ENCODE measurements around the gene CRYL1.

CRYL1 gene

GRCh38 chr13:20566898-20567874, 41.5 kb upstream of the CRYL1 start, which contains the start of gene IFT88 (continued):
- TF ChIP-seq PATZ1 (tag by site-specific recombination; IDR thresholded peaks at IDR 0.05) (peak; percentile 95), ZNF157 (tag by site-specific recombination; IDR thresholded peaks at IDR 0.05) (no peak), ZEB2 (tag by site-specific recombination; IDR thresholded peaks at IDR 0.05) (peak; percentile 91), ZNF24 (tag by site-specific recombination; IDR thresholded peaks at IDR 0.05) (peak; percentile 46; the same call in 1 of the 2 replicates), ZNF555 (tag by site-specific recombination; conservative IDR thresholded peaks at IDR 0.05) (no peak), GLI4 (tag by site-specific recombination; IDR thresholded peaks at IDR 0.05) (0 out of 2 replicates have a peak, but pooled peaks have one; percentile 40), OVOL3 (tag by site-specific recombination; IDR thresholded peaks at IDR 0.05) (peak; percentile 94), KLF9 (tag by site-specific recombination; IDR thresholded peaks at IDR 0.05; ENCODE audit: low read depth) (peak; percentile 83), ZNF280C (tag by site-specific recombination; IDR thresholded peaks at IDR 0.05) (no peak), ZNF324 (tag by site-specific recombination; IDR thresholded peaks at IDR 0.05) (no peak), ZNF341 (tag by site-specific recombination; IDR thresholded peaks at IDR 0.05; ENCODE audit: low read depth) (peak; percentile 45; the same call in 1 of the 2 replicates), ZBTB48 (tag by site-specific recombination; IDR thresholded peaks at IDR 0.05) (peak; percentile 90), ZFP3 (tag by site-specific recombination; IDR thresholded peaks at IDR 0.05; ENCODE audit: low read depth) (no peak), ZNF248 (tag by site-specific recombination; IDR thresholded peaks at IDR 0.05) (no peak), IKZF3 (tag by site-specific recombination; IDR thresholded peaks at IDR 0.05) (peak; percentile 62; the same call in 1 of the 2 replicates), ZNF561 (tag by site-specific recombination; IDR thresholded peaks at IDR 0.05; ENCODE audit: borderline replicate concordance) (peak; percentile 61), PRDM1 (tag by site-specific recombination; IDR thresholded peaks at IDR 0.05) (no peak), ZNF707 (tag by site-specific recombination; IDR thresholded peaks at IDR 0.05) (no peak), ZNF302 (tag by site-specific recombination; IDR thresholded peaks at IDR 0.05; ENCODE audit: low read depth) (no peak), ZNF660 (tag by site-specific recombination; IDR thresholded peaks at IDR 0.05) (peak; percentile 28; the same call in 1 of the 2 replicates)
- TF ChIP-seq, protein P1, sequence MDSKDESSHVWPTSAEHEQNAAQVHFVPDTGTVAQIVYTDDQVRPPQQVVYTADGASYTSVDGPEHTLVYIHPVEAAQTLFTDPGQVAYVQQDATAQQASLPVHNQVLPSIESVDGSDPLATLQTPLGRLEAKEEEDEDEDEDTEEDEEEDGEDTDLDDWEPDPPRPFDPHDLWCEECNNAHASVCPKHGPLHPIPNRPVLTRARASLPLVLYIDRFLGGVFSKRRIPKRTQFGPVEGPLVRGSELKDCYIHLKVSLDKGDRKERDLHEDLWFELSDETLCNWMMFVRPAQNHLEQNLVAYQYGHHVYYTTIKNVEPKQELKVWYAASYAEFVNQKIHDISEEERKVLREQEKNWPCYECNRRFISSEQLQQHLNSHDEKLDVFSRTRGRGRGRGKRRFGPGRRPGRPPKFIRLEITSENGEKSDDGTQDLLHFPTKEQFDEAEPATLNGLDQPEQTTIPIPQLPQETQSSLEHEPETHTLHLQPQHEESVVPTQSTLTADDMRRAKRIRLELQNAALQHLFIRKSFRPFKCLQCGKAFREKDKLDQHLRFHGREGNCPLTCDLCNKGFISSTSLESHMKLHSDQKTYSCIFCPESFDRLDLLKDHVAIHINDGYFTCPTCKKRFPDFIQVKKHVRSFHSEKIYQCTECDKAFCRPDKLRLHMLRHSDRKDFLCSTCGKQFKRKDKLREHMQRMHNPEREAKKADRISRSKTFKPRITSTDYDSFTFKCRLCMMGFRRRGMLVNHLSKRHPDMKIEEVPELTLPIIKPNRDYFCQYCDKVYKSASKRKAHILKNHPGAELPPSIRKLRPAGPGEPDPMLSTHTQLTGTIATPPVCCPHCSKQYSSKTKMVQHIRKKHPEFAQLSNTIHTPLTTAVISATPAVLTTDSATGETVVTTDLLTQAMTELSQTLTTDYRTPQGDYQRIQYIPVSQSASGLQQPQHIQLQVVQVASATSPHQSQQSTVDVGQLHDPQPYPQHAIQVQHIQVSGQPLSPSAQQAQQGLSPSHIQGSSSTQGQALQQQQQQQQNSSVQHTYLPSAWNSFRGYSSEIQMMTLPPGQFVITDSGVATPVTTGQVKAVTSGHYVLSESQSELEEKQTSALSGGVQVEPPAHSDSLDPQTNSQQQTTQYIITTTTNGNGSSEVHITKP (tag by site-specific recombination; IDR thresholded peaks at IDR 0.05) = peak; percentile 85
- TF ChIP-seq, protein P2, sequence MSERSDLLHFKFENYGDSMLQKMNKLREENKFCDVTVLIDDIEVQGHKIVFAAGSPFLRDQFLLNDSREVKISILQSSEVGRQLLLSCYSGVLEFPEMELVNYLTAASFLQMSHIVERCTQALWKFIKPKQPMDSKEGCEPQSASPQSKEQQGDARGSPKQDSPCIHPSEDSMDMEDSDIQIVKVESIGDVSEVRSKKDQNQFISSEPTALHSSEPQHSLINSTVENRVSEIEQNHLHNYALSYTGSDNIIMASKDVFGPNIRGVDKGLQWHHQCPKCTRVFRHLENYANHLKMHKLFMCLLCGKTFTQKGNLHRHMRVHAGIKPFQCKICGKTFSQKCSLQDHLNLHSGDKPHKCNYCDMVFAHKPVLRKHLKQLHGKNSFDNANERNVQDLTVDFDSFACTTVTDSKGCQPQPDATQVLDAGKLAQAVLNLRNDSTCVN (tag by site-specific recombination; optimal IDR thresholded peaks at IDR 0.05) = peak; percentile 86
- TF ChIP-seq, protein P3, sequence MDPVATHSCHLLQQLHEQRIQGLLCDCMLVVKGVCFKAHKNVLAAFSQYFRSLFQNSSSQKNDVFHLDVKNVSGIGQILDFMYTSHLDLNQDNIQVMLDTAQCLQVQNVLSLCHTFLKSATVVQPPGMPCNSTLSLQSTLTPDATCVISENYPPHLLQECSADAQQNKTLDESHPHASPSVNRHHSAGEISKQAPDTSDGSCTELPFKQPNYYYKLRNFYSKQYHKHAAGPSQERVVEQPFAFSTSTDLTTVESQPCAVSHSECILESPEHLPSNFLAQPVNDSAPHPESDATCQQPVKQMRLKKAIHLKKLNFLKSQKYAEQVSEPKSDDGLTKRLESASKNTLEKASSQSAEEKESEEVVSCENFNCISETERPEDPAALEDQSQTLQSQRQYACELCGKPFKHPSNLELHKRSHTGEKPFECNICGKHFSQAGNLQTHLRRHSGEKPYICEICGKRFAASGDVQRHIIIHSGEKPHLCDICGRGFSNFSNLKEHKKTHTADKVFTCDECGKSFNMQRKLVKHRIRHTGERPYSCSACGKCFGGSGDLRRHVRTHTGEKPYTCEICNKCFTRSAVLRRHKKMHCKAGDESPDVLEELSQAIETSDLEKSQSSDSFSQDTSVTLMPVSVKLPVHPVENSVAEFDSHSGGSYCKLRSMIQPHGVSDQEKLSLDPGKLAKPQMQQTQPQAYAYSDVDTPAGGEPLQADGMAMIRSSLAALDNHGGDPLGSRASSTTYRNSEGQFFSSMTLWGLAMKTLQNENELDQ (tag by site-specific recombination; IDR thresholded peaks at IDR 0.05; ENCODE audit: low read depth) = no peak
